GM12878 (cell line): ENCODE data around the gene TNFRSF1B. TPM values are rescaled to one million over a fixed set of nuclear protein-coding genes. Genes with fewer than 3 reads are reported as not detected.

ENCODE experiments used
- ATF2 ChIP-seq: IDR thresholded peaks from 2 replicates; pipeline ENCODE4 v1.6.1; 2012; ENCODE audit warnings: low read length, inconsistent platforms
- CBX5 ChIP-seq: sonication (generic); IDR thresholded peaks from 2 replicates; pipeline ENCODE4 v1.6.1; 2016; ENCODE audit warnings: low read depth, moderate library complexity, mild to moderate bottlenecking, inconsistent platforms
- CREB1 ChIP-seq: IDR thresholded peaks from 2 replicates; pipeline ENCODE4 v1.6.1; 2012; ENCODE audit warnings: low read depth, mild to moderate bottlenecking, inconsistent platforms
- ESRRA ChIP-seq: IDR thresholded peaks from 2 replicates; pipeline ENCODE4 v1.6.1; 2012; ENCODE audit warnings: mild to moderate bottlenecking, low read length, improper control_type of control experiment
- EZH2 ChIP-seq: IDR thresholded peaks from 2 replicates; pipeline ENCODE4 v1.6.1; 2012; ENCODE audit warnings: low read depth, mild to moderate bottlenecking, control low read depth, inconsistent platforms, low read length, borderline replicate concordance; ENCODE audit not compliant: control insufficient read depth
- HDAC6 ChIP-seq: fragments of 200-600 bp; sonication (generic); IDR thresholded peaks from one replicate; pipeline ENCODE4 v1.8.0; 2017; ENCODE audit warnings: antibody characterized with exemption; ENCODE audit not compliant: unreplicated experiment
- MEF2A ChIP-seq: IDR thresholded peaks from 2 replicates; pipeline ENCODE4 v1.6.1; 2011; ENCODE audit warnings: low read depth, mild to moderate bottlenecking, low read length, moderate library complexity; ENCODE audit not compliant: insufficient read depth
- MYC ChIP-seq: IDR thresholded peaks from 2 replicates; pipeline ENCODE4 v1.6.1; 2011; ENCODE audit warnings: mild to moderate bottlenecking, low read length, moderate library complexity, inconsistent platforms; ENCODE audit not compliant: insufficient read depth, insufficient replicate concordance, insufficient read length, severe bottlenecking
- NBN ChIP-seq: fragments of 450-650 bp; IDR thresholded peaks from 2 replicates; pipeline ENCODE4 v1.6.1; 2016
- RAD21 ChIP-seq: IDR thresholded peaks from 2 replicates; pipeline ENCODE4 v1.6.1; 2011; ENCODE audit warnings: mild to moderate bottlenecking, low read depth, low read length, moderate library complexity; ENCODE audit not compliant: insufficient read depth
- TARDBP ChIP-seq: IDR thresholded peaks from 2 replicates; pipeline ENCODE4 v1.6.1; 2016; ENCODE audit warnings: borderline replicate concordance
- TCF3 ChIP-seq: IDR thresholded peaks from 2 replicates; pipeline ENCODE4 v1.6.1; 2012; ENCODE audit warnings: low read depth, mild to moderate bottlenecking, low read length, borderline replicate concordance; ENCODE audit not compliant: insufficient read depth
- ZNF592 ChIP-seq: fragments of 450-650 bp; IDR thresholded peaks from 2 replicates; pipeline ENCODE4 v1.6.1; 2017; ENCODE audit warnings: mild to moderate bottlenecking, moderate library complexity
- polyA plus RNA-seq, 11 experiments: library from polyadenylated mRNA; depleted of rRNA in 4 of 11; unstranded in 6 of 11; stranded (reverse) in 5 of 11; fragments of >200 nt; fragmentation: Nextera tagmentation in 4 of 11; fragmentation: Illumina TruSeq in 1 of 11; extraction: Ambion mirVana in 4 of 11; extraction: Trizol in 1 of 11; gene quantifications; 1 replicate in 1 of 11; 2 replicates in 10 of 11; pipeline versions ENCODE4 v1.2.1 to v1.2.3, GENCODE V29; 2011 to 2016; ENCODE audit warnings: inconsistent platforms in 2 of 11, missing spikeins in 2 of 11, low read depth in 1 of 11
- total RNA-seq, 4 experiments: library from RNA; depleted of rRNA in 3 of 4; stranded (reverse); fragments of >200 nt in 3 of 4; fragmentation: Illumina TruSeq in 1 of 4; extraction: Trizol in 1 of 4; gene quantifications; 2 replicates each; pipeline versions ENCODE4 v1.2.1 to v1.2.3, GENCODE V29; 2013 to 2021

Gene TNFRSF1B
- total and polyA plus RNA-seq, 10 of the 15 experiments (the other 5 are each of a cell fraction or from before 2014, with no cell fraction given): 10.1 to 87.2 (median 37.3) TPM

- TF ChIP-seq TARDBP (peak; percentile 51; the same call in 1 of the 2 replicates), NBN (no peak), CREB1 (peak; percentile 84), RAD21 (peak; percentile 39; the same call in 1 of the 2 replicates), ZNF592 (peak; percentile 94), ESRRA (no peak), ATF2 (no peak), MYC (no peak), EZH2 (no peak), MEF2A (peak; percentile 75), CBX5 (no peak), HDAC6 (no peak), TCF3 (no peak)
Observed at GRCh38 chr1:12229835-12230548, 63.2 kb downstream of the TNFRSF1B start, which contains the start of gene VPS13D (continued).
